Right renal pelvis (tissue), 4 donors: ENCODE data around the gene KLHL36. TPM values are rescaled to one million over a fixed set of nuclear protein-coding genes. Genes with fewer than 3 reads are reported as not detected.
"Not testable (repeated sequence)": the region's sequence is repeated elsewhere in the genome, so short reads cannot be mapped to it uniquely, and the experiment has no call there.

Source experiments
- DNase-seq, 4 donors: peaks; one replicate each; pipeline ENCODE4 v3.0.0-alpha.2; 2013; ENCODE audit warnings: low read depth in 4 of 4, low spot score in 3 of 4, missing footprints in 1 of 4
- polyA plus RNA-seq, 4 donors: library from polyadenylated mRNA; unstranded; fragments of 120-200 nt; gene quantifications; one replicate each; pipeline ENCODE4 v1.2.1, GENCODE V29; 2013; ENCODE audit not compliant: insufficient read length in 4 of 4

KLHL36 gene
- polyA plus RNA-seq, 4 donors = 24.3 to 27.2 (median 26.4) TPM

DNA sequence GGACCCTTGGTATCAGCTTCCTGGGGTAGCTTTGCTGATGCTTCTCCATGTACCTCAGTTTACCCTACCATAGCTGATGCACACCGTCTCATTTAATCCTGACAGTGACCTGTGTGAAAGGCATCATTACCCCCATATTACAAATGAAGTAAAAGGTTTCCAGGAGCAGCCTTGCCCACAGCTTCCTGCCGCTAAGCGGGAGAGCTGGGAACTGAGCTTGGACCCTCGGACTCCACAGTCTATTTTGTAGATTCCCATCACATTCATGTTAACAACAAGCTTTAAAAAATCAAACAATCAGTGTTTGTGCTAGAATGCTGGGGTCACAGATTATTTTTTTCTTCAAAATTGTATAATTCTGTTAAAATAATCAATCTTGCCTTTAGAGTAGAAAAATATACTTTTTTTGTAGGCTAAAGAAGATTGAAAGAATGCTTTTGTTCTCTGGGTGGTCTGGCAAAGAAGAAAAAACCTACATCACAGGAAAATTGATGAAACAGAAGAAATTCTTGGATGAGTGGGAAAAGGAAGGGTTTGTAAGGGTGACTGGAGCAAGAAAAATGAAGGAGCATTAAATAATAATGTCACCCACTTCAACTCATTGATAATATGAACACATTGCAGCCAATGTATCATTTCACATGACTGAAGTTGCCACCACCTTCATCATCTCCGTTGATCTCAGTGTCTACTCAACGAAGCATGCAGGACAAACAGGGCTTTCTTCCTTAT is 41.9 kb downstream of the KLHL36 start:
- no peak for DNase-seq

GRCh38 chr16:84692451-84693214 is 44.3 kb downstream of the KLHL36 start:
- no peak for DNase-seq

GRCh38 chr16:84693869-84694268 is 45.6 kb downstream of the KLHL36 start:
- DNase-seq = not testable (repeated sequence)

DNA sequence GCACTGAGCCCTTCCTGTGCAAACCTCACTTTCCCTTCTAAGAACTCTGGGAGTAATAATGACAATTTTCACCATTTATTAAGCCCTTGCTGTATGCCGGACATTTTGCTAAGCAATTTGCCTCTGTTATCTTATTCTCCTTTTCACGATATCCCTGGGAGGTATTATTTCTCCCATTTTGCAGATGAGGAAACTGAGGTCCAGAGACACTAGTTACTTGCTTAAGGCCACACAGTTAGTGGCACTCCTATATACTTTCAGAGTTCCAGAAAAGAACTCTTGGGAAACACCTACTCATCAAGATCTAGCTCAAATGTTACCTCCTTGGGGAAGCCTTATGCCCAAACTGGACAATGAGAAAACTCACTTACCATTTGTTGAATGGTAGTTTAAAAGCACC is 46.7 kb downstream of the KLHL36 start:
- no peak for DNase-seq

GRCh38 chr16:84699147-84699711 is 50.9 kb downstream of the KLHL36 start:
- no peak for DNase-seq

- peak; percentile 70 to 77 (median 76) for DNase-seq
These were observed 51.6 kb downstream of the KLHL36 start, which contains the start of gene USP10 for GRCh38 chr16:84699712-84700445. Gene USP10, plus strand, starts transcription at chr16:84700000. Its CDS starts 91 bp downstream, at chr16:84700091.

DNA sequence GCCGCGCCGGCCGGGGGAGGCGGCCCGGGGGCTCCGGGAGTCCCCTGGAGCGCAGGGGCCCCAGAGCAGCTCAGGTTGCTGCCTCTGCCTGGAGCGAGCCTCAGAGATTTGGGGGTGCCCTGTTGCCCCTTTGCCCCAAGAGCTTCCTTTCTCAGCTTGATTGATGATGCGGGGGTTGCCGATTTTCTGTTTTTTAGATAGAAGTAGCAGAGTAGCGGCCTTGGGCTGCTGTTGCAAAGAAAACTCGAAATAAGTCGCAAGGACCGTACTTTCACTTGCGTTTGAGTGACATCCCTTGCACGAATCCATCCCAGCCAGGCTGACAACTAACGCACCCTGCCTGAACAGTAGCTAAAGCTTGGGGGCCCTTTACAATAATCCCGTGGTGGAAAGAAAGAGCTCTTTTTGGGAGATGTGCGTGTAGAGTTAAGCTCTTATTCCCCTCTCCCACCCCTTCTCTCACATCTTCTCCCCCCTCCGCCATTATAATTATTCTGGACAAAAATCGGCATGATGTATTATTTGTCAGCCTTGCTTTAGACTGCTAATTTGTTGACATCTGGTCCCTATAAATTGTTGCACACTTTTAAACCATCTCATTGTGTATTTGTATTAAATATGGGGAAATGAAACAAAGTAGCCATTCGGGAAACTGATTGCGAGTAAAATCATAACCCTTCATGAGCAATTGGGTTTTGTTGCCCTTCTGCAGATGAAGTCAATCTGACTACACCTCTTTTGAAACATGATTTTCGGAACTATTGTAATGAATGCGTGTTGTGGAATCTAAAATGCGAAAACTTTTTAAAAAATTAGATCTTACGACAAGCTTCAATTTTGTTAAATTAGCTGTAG is 52.4 kb downstream of the KLHL36 start:
- no peak for DNase-seq

GRCh38 chr16:84703681-84704080 is 55.4 kb downstream of the KLHL36 start:
- no peak for DNase-seq

DNA sequence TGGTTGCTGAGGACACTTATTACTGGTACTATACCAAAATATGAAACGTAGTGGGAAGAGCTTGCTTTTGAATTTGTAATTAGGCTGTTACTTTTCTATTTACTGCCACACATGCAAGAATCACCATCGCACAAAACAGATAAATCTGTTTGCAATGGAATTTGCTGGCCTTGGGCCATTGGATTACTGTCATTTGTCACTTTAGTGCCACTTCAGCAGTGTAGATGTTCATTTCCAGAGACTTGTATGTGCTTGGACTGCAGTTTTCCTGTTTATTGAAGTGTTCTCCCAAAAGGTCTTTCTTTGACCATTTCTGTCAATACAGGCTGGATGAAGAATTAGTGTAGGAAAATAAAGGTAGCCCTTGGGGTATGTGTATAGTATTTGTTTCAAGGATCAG is 55.9 kb downstream of the KLHL36 start:
- DNase-seq = no peak

DNA sequence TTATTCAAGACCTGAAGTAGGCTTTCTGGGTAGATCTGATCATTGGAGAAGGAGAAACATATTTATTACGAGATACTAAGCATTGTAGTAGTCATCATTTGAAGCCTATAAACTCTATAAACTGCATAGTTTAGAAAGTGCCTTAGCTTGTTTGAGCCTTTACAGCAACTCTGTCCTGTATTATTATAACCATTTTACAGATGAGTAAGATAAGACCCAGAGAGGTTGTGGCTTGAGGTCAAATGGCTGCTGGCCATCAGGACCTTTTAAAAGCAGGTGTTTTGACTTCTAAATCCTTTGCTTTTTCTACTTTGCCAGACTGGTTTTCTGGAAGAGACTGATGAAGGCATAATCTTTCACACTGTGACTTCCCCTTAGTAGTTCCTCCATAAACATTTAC is 58.5 kb downstream of the KLHL36 start:
- no peak for DNase-seq

GRCh38 chr16:84709609-84710008 is 61.3 kb downstream of the KLHL36 start:
- DNase-seq = no peak

DNA sequence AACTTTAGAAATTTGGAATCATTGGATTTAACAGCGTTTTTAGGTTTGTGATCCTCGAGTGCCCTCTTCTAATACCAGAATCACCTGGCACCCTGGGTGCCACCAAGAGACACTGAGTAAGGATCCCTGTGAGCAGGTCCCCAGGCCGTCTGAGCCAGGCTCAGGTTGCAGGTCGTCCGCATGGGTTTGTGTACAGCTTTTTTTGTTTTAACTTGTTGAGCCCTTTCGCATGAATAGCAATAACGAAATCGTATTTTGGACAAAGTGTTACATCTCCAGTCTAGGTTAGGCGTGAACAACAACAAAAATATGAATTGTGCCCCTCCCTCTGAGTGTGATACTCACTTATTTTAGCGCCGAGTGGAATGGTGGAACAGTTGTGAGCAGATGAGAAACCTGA is 62.4 kb downstream of the KLHL36 start:
- no peak for DNase-seq

Other genes with a start within 250 kb of the KLHL36 start
- gene MEAK7, start 143.9 kb upstream of the KLHL36 start, polyA plus RNA-seq = 10 to 100 TPM; 18.7 to 21.7 (median 19.2) TPM
- gene COTL1, start 30.4 kb upstream of the KLHL36 start, polyA plus RNA-seq = 100 to 1,000 TPM; 135 to 166 (median 153) TPM
- 100 to 1,000 TPM; 109 to 150 (median 141) TPM for gene USP10, start 51.5 kb downstream of the KLHL36 start, polyA plus RNA-seq
- gene CRISPLD2, start 171.5 kb downstream of the KLHL36 start, polyA plus RNA-seq = 1 to 10 TPM; 6.5 to 9.7 (median 7.5) TPM